Measurements from ENCODE around the gene GPR161. TPM values are rescaled to one million over a fixed set of nuclear protein-coding genes. Genes with fewer than 3 reads are reported as not detected.

Gene GPR161
- total RNA-seq, 1 donor from 2014 or later, result 36.4 TPM

- no peak for TF ChIP-seq CTCF (IDR thresholded peaks at IDR 0.05; ENCODE audit: unreplicated experiment)
- Mint-ChIP-seq H3K27me3 (ENCODE audit: low read depth) (no peaks in the 10 kb centered on the region), H3K9me3 (no peaks in the 10 kb centered on the region), H3K27ac (peak overlapping the region; percentile 78), H3K4me1 (peaks cover 29% of the 10 kb centered on the region), H3K36me3 (peaks cover 4% of the 10 kb centered on the region), H3K4me3 (peak overlapping the region; percentile 75)
- DNase-seq (ENCODE audit: low spot score in 2 of 2, unreplicated experiment in 2 of 2), result peak; percentile 32 to 54
Measured at GRCh38 chr1:168135921-168136708, 615 bp downstream of the GPR161 start.

- DNase-seq (ENCODE audit: low spot score in 2 of 2, unreplicated experiment in 2 of 2), result no peak
- TF ChIP-seq CTCF (IDR thresholded peaks at IDR 0.05; ENCODE audit: unreplicated experiment), result no peak
- Mint-ChIP-seq H3K27me3 (ENCODE audit: low read depth) (no peaks in the 10 kb centered on the region), H3K27ac (peak overlapping the region; percentile 78), H3K9me3 (no peaks in the 10 kb centered on the region), H3K4me1 (peaks cover 29% of the 10 kb centered on the region), H3K4me3 (peak overlapping the region; percentile 75), H3K36me3 (peaks cover 10% of the 10 kb centered on the region)
Measured at GRCh38 chr1:168135116-168135920, 1.4 kb downstream of the GPR161 start.

GRCh38 chr1:168134642-168135041 lies 2.1 kb downstream of the GPR161 start:
- H3K9me3 Mint-ChIP-seq, result no peaks in the 10 kb centered on the region
- peaks cover 15% of the 10 kb centered on the region for H3K36me3 Mint-ChIP-seq
- no peaks in the 10 kb centered on the region for H3K27me3 Mint-ChIP-seq (ENCODE audit: low read depth)
- H3K4me3 Mint-ChIP-seq, result peak overlapping the region; percentile 75
- TF ChIP-seq CTCF (IDR thresholded peaks at IDR 0.05; ENCODE audit: unreplicated experiment), result no peak
- H3K27ac Mint-ChIP-seq, result peak overlapping the region; percentile 70
- DNase-seq (ENCODE audit: low spot score in 2 of 2, unreplicated experiment in 2 of 2), result no peak
- H3K4me1 Mint-ChIP-seq, result peaks cover 29% of the 10 kb centered on the region

GRCh38 chr1:168134132-168134531 lies 2.6 kb downstream of the GPR161 start:
- H3K9me3 Mint-ChIP-seq, result no peaks in the 10 kb centered on the region
- DNase-seq (ENCODE audit: low spot score in 2 of 2, unreplicated experiment in 2 of 2), result no peak
- peaks cover 16% of the 10 kb centered on the region for H3K36me3 Mint-ChIP-seq
- no peak overlapping the region for H3K4me3 Mint-ChIP-seq
- TF ChIP-seq CTCF (IDR thresholded peaks at IDR 0.05; ENCODE audit: unreplicated experiment), result no peak
- peaks cover 29% of the 10 kb centered on the region for H3K4me1 Mint-ChIP-seq
- H3K27me3 Mint-ChIP-seq (ENCODE audit: low read depth), result no peaks in the 10 kb centered on the region
- peak overlapping the region; percentile 27 for H3K27ac Mint-ChIP-seq

- H3K4me1 Mint-ChIP-seq, result peaks cover 12% of the 10 kb centered on the region
- TF ChIP-seq CTCF (IDR thresholded peaks at IDR 0.05; ENCODE audit: unreplicated experiment), result no peak
- peaks cover 39% of the 10 kb centered on the region for H3K36me3 Mint-ChIP-seq
- no peaks in the 10 kb centered on the region for H3K27me3 Mint-ChIP-seq (ENCODE audit: low read depth)
- H3K9me3 Mint-ChIP-seq, result peaks cover 6% of the 10 kb centered on the region
- H3K4me3 Mint-ChIP-seq, result no peak overlapping the region
- no peak for DNase-seq (ENCODE audit: low spot score in 2 of 2, unreplicated experiment in 2 of 2)
- no peak overlapping the region for H3K27ac Mint-ChIP-seq
Measured at GRCh38 chr1:168129933-168130332, 6.8 kb downstream of the GPR161 start.
